ENCODE measurements around the gene ZNF296.

DNA sequence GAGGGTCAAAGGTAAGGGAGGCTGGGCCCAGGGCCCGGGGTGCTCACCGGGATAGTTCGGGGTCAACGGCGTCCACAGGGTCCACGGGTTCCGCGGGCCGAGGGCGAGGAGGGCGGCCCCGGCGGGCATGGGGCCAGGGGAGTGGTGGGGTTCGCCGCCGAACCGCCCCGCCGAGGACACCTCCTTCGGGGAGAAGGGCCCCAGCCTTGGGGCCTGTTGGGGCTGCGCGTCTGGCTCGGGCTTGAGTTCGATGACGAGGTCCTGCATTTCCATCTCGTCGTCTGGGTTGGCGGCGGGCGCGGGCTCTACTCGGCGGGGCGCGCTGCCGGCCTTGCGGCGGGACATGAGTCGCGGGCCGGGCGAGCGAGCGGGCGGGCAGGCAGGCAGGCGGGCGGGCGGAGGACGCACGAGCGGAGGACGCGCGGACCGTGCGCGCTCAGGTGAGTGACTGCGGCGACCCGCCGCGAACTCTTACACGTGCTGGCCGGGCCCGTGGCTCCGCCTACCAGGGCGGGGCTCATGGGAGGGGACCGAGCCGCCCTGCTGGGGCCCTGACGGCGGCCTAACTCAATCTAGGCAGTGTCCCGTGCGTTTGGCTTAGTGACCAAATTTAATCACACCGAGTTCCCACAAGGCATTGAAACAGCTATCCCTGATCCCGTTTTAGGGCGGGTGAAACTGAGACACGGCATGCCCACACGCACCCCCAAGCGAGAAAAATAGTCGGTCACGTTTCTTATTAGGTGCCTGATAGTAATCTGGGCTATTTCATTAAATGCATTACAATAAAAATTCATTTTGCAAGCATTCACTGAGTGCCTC is at the start of gene ZNF296:
- no peak for TF ChIP-seq CTCF (IDR thresholded peaks at IDR 0.05)
- peak; percentile 90 for TF ChIP-seq POLR2A (IDR thresholded peaks at IDR 0.05)

Measured in prostate gland (tissue), 2 donors.